IMR-90 (cell line): ENCODE data around the gene MALL. TPM values are rescaled to one million over a fixed set of nuclear protein-coding genes. Genes with fewer than 3 reads are reported as not detected.

Experiments used
- ATAC-seq: fragments of 200-7000 bp; cut with Tn5 transposase; 2 replicates; pipeline ENCODE4 v1.9.1; 2020; ENCODE audit warnings: low read depth, mild to moderate bottlenecking, moderate library complexity
- BruUV-seq: library from RNA; stranded (reverse); fragments of 400-500 nt; replicated peaks from 2 replicates; lab custom pipeline; 2021; lab: Mats Ljungman, UMichigan
- CTCF ChIA-PET: fragments of 300-600 bp; formaldehyde crosslinking; extraction: SDS; loops from one replicate; lab custom pipeline; 2021; ENCODE audit warnings: antibody characterized with exemption; lab: Yijun Ruan, JAX
- POLR2A ChIA-PET: fragments of 300-600 bp; sonication (Branson Sonifier 250); formaldehyde crosslinking; loops from one replicate; lab custom pipeline; 2022; ENCODE audit warnings: antibody characterized with exemption; ENCODE audit not compliant: unreplicated experiment; lab: Charles Lee
- DNase-seq: peaks from one replicate; pipeline ENCODE4 v3.0.0; 2013
- H2AFZ ChIP-seq: replicated peaks from 2 replicates; pipeline ENCODE3; 2013; ENCODE audit warnings: low read length, mild to moderate bottlenecking; ENCODE audit not compliant: poor library complexity
- H2AK5ac ChIP-seq: 2 replicates; pipeline ENCODE4 v1.6.1; 2013; ENCODE audit warnings: low read depth, low read length, inconsistent platforms
- H2AK9ac ChIP-seq: replicated peaks from 2 replicates; pipeline ENCODE3; 2013; ENCODE audit warnings: mild to moderate bottlenecking, low read depth, low read length, moderate library complexity; ENCODE audit not compliant: poor library complexity
- H2BK120ac ChIP-seq: 2 replicates; pipeline ENCODE4 v1.6.1; 2013; ENCODE audit warnings: low read depth, low read length, inconsistent platforms
- H2BK15ac ChIP-seq: 3 replicates; pipeline ENCODE4 v1.6.1; 2013; ENCODE audit warnings: low read depth, low read length, inconsistent platforms
- H2BK20ac ChIP-seq: 2 replicates; pipeline ENCODE4 v1.6.1; 2013; ENCODE audit warnings: low read depth, mild to moderate bottlenecking, inconsistent platforms, low read length, moderate library complexity
- H2BK5ac ChIP-seq: 2 replicates; pipeline ENCODE4 v1.6.1; 2013; ENCODE audit warnings: mild to moderate bottlenecking, low read depth, low read length, inconsistent platforms; ENCODE audit not compliant: poor library complexity, severe bottlenecking
- H3K14ac ChIP-seq: replicated peaks from 2 replicates; pipeline ENCODE4 v1.6.1; 2013; ENCODE audit warnings: low read depth, low read length, inconsistent platforms
- H3K18ac ChIP-seq: 2 replicates; pipeline ENCODE4 v1.6.1; 2013; ENCODE audit warnings: low read depth, low read length, control low read depth
- H3K23ac ChIP-seq: 2 replicates; pipeline ENCODE4 v1.6.1; 2013; ENCODE audit warnings: low read depth, low read length, inconsistent platforms
- H3K27ac ChIP-seq: 2 replicates; pipeline ENCODE4 v1.5.1; 2013; ENCODE audit warnings: mild to moderate bottlenecking, control low read depth, low read length; ENCODE audit not compliant: insufficient read depth
- H3K27me3 ChIP-seq: 2 replicates; pipeline ENCODE4 v1.6.1; 2013; ENCODE audit warnings: low read length; ENCODE audit not compliant: control insufficient read depth, insufficient read depth
- H3K36me3 ChIP-seq: 2 replicates; pipeline ENCODE4 v1.6.1; 2013; ENCODE audit warnings: low read length, mixed read lengths; ENCODE audit not compliant: control insufficient read depth, insufficient read depth
- H3K4ac ChIP-seq: 2 replicates; pipeline ENCODE4 v1.6.1; 2013; ENCODE audit warnings: low read depth, low read length, inconsistent platforms
- H3K4me1 ChIP-seq: 2 replicates; pipeline ENCODE4 v1.6.1; 2013; ENCODE audit warnings: low read length, mixed read lengths; ENCODE audit not compliant: control insufficient read depth, insufficient read depth
- H3K4me2 ChIP-seq: 2 replicates; pipeline ENCODE4 v1.6.1; 2013; ENCODE audit warnings: low read depth, mild to moderate bottlenecking, control low read depth, low read length, moderate library complexity
- H3K4me3 ChIP-seq: 2 replicates; pipeline ENCODE4 v1.5.1; 2013; ENCODE audit warnings: low read depth, mild to moderate bottlenecking, control low read depth, low read length, moderate library complexity; ENCODE audit not compliant: insufficient read depth
- H3K56ac ChIP-seq: 2 replicates; pipeline ENCODE4 v1.6.1; 2013; ENCODE audit warnings: low read length, inconsistent platforms; ENCODE audit not compliant: insufficient read depth; ENCODE audit errors: extremely low read depth
- H3K79me1 ChIP-seq, 2 experiments: 2 replicates each; pipeline ENCODE4 v1.6.1; 2013; ENCODE audit warnings: low read length in 2 of 2, inconsistent platforms in 1 of 2, low read depth in 1 of 2
- H3K9ac ChIP-seq: 2 replicates; pipeline ENCODE4 v1.6.1; 2013; ENCODE audit warnings: low read depth, low read length, control low read depth
- H3K9me1 ChIP-seq: 2 replicates; pipeline ENCODE4 v1.6.1; 2013; ENCODE audit warnings: low read length, inconsistent platforms; ENCODE audit not compliant: insufficient read depth
- H3K9me3 ChIP-seq: 2 replicates; pipeline ENCODE4 v1.6.1; 2013; ENCODE audit warnings: low read length; ENCODE audit not compliant: control insufficient read depth, insufficient read depth
- H4K20me1 ChIP-seq: 2 replicates; pipeline ENCODE4 v1.6.1; 2013; ENCODE audit warnings: low read length, inconsistent platforms; ENCODE audit not compliant: insufficient read depth
- H4K5ac ChIP-seq: 2 replicates; pipeline ENCODE4 v1.6.1; 2013; ENCODE audit warnings: mild to moderate bottlenecking, low read depth, low read length, control low read depth
- H4K8ac ChIP-seq, 2 experiments: 2 replicates each; pipeline ENCODE4 v1.6.1; 2013; ENCODE audit warnings: low read depth in 2 of 2, low read length in 2 of 2, control low read depth in 1 of 2, inconsistent platforms in 1 of 2
- H4K91ac ChIP-seq: 2 replicates; pipeline ENCODE4 v1.6.1; 2013; ENCODE audit warnings: low read depth, low read length, inconsistent platforms; ENCODE audit not compliant: insufficient read depth
- BHLHE40 ChIP-seq: fragments of 150-350 bp; IDR thresholded peaks from 2 replicates; pipeline ENCODE4 v1.6.1; 2016; ENCODE audit warnings: mild to moderate bottlenecking, low read depth, low read length
- FOS ChIP-seq: fragments of 150-350 bp; IDR thresholded peaks from 2 replicates; pipeline ENCODE4 v1.6.1; 2016; ENCODE audit warnings: low read depth, low read length
- MAFK ChIP-seq: IDR thresholded peaks from 2 replicates; pipeline ENCODE4 v1.6.1; 2012; ENCODE audit warnings: low read depth, low read length, improper control_type of control experiment
- MXI1 ChIP-seq: IDR thresholded peaks from 2 replicates; pipeline ENCODE4 v1.6.1; 2012; ENCODE audit warnings: low read depth, mild to moderate bottlenecking, low read length, moderate library complexity, borderline replicate concordance
- RAD21 ChIP-seq: IDR thresholded peaks from 2 replicates; pipeline ENCODE4 v1.6.1; 2012; ENCODE audit warnings: low read length, improper control_type of control experiment
- RCOR1 ChIP-seq: IDR thresholded peaks from 2 replicates; pipeline ENCODE4 v1.6.1; 2012; ENCODE audit warnings: mild to moderate bottlenecking, low read length, improper control_type of control experiment; ENCODE audit not compliant: insufficient replicate concordance
- WGBS, 2 experiments: methylation state at CpG; one replicate each; pipeline versions ENCODE4 v1.1.5 to v1.1.7; 2013; ENCODE audit warnings: missing lambda C conversion rate in 2 of 2; ENCODE audit not compliant: insufficient read length in 1 of 2; ENCODE audit errors: extremely low coverage in 2 of 2; 5-methylcytosine and 5-hydroxymethylcytosine counted together
- dilution Hi-C: fragments of 300-500 bp; cut with HindIII; formaldehyde crosslinking; loops from one replicate; pipeline ENCODE4 v1.14.3; 2018; ENCODE audit warnings: low sequenced_read_pairs; ENCODE audit not compliant: unreplicated experiment
- in situ Hi-C: fragments of 300-500 bp; cut with MboI; formaldehyde crosslinking; loops from 3 replicates; pipeline ENCODE4 v1.14.3; 2019; ENCODE audit warnings: low sequenced_read_pairs, inconsistent platforms, mixed read lengths
- intact Hi-C: fragments of 100-400 bp; cut with micrococcal nuclease; formaldehyde crosslinking; loops from 2 replicates; pipeline ENCODE4 v1.10.0; 2022
- polyA plus RNA-seq, 3 experiments: library from polyadenylated mRNA; depleted of rRNA; stranded (reverse); fragments of >200 nt; gene quantifications; 2 replicates each; pipeline ENCODE4 v1.2.3, GENCODE V29; 2012; ENCODE audit warnings: low replicate concordance in 1 of 3
- total RNA-seq: library from RNA; depleted of rRNA; stranded (reverse); fragments of >200 nt; gene quantifications from 2 replicates; pipeline ENCODE4 v1.2.3, GENCODE V29; 2012
- TF ChIP-seq, protein P1 (sequence below): conservative IDR thresholded peaks from 2 replicates; pipeline ENCODE4 v1.5.1; 2012; ENCODE audit warnings: mild to moderate bottlenecking, low read depth, low read length, improper control_type of control experiment

MALL gene
- total and polyA plus RNA-seq, 2 of the 4 experiments (the other 2 are of a cell fraction): 1.6 TPM

DNA sequence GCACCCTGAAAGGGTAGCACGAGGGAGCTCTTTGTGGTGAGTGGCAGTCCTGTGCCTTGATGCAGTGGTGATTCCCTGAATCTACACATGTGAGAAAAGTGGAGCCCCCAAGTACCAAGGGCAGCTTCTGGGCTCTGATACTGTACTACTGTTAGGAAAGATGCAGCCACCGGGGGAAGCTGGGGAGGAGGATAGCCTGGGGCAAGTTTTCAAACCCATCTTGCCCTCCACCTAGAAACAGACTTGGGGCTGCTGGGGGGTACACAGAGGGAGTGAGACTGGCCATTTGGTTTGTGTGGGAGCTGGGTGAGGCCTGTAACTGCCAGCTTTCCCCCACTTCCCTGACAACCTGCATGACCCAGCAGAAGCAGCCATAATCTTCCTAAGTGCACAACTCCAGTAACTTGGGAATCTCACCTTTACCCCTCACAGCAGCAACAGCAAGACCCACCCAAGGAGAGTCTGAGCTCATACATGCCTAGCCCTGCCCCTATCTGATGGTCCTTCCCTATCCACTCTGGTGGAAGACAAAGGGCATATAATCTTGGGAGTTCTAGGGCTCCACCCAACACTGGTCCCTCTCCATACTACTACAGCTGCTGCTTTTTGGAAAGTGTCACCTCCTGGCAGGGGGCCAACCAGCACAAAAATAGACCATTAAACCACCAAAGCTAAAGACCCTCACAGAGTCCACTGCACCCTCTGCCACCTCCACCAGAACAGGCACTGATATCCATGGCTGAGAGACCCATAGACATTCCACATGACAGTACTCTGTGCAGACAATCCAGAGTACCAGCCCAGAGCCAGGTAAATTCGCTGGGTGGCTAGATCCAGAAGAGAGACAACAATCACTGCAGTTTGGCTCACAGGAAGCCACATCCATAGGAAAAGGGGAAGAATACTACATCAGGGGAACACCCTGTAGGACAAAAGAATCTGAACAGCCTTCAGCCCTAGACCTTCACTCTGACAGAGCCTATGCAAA, 8.2 kb downstream of the MALL start:
- in situ Hi-C loops: no loop called here
- TF ChIP-seq RAD21 (no peak), FOS (no peak), MXI1 (no peak), RCOR1 (no peak), MAFK (no peak), BHLHE40 (no peak)
- TF ChIP-seq, protein P1, sequence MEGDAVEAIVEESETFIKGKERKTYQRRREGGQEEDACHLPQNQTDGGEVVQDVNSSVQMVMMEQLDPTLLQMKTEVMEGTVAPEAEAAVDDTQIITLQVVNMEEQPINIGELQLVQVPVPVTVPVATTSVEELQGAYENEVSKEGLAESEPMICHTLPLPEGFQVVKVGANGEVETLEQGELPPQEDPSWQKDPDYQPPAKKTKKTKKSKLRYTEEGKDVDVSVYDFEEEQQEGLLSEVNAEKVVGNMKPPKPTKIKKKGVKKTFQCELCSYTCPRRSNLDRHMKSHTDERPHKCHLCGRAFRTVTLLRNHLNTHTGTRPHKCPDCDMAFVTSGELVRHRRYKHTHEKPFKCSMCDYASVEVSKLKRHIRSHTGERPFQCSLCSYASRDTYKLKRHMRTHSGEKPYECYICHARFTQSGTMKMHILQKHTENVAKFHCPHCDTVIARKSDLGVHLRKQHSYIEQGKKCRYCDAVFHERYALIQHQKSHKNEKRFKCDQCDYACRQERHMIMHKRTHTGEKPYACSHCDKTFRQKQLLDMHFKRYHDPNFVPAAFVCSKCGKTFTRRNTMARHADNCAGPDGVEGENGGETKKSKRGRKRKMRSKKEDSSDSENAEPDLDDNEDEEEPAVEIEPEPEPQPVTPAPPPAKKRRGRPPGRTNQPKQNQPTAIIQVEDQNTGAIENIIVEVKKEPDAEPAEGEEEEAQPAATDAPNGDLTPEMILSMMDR: no peak
- H2AK9ac ChIP-seq: no peak overlapping the region
- 78% methylated on average over 1 of the region's 3 CpGs; no CpG with 5 or more reads in 1 of the 2 experiments for WGBS, 2 experiments
- H3K4ac ChIP-seq: peak overlapping the region; percentile 48
- H4K8ac ChIP-seq: peak overlapping the region in 1 of 2 experiments; percentile 2; a peak in 1 of 4 replicates
- no peak overlapping the region for H3K4me2 ChIP-seq
- H2BK20ac ChIP-seq: peak overlapping the region; percentile 69; the same call in 1 of the 2 replicates
- H3K9ac ChIP-seq: no peak overlapping the region; the same call in 1 of the 2 replicates
- no peaks in the 10 kb centered on the region for H3K9me3 ChIP-seq
- no peaks in the 10 kb centered on the region for H4K20me1 ChIP-seq
- peak overlapping the region; percentile 77 for H4K5ac ChIP-seq
- H3K27ac ChIP-seq: peak overlapping the region; percentile 50; the same call in 1 of the 2 replicates
- peak overlapping the region; percentile 47 for H2AFZ ChIP-seq
- H3K27me3 ChIP-seq: no peaks in the 10 kb centered on the region
- H3K56ac ChIP-seq: no peak overlapping the region
- peak overlapping the region; percentile 21 for H3K18ac ChIP-seq
- peaks cover 0 to 4% of the 10 kb centered on the region in 2 experiments; a peak in 1 of 4 replicates for H3K79me1 ChIP-seq
- H4K91ac ChIP-seq: no peak overlapping the region; the same call in 1 of the 2 replicates
- POLR2A ChIA-PET: interaction anchor here (0.6 kb wide), 1 partner anchor 1140 kb away, joined by 3 read pairs; no protein-coding TSS in a partner anchor
- H3K14ac ChIP-seq: peak overlapping the region; percentile 60; the same call in 1 of the 2 replicates
- peak overlapping the region; percentile 4 for H2BK120ac ChIP-seq
- DNase-seq: no peak
- BruUV-seq: no TSS peak
- dilution Hi-C loops: no loop called here
- H2BK15ac ChIP-seq: peak overlapping the region; percentile 36; the same call in 1 of the 3 replicates
- peaks cover 22% of the 10 kb centered on the region for H3K4me1 ChIP-seq
- peak overlapping the region; percentile 53 for H2BK5ac ChIP-seq
- peaks cover 26% of the 10 kb centered on the region for H3K9me1 ChIP-seq
- peak overlapping the region; percentile 67 for H2AK5ac ChIP-seq
- ATAC-seq: no peak
- no peaks in the 10 kb centered on the region for H3K36me3 ChIP-seq
- no peak overlapping the region for H3K23ac ChIP-seq
- no peak overlapping the region for H3K4me3 ChIP-seq
- CTCF ChIA-PET: interaction anchor here (1.2 to 2.2 kb wide), 2 partner anchors 9 kb away, joined by 5 to 7 read pairs; partner anchors contain the start of gene MALL
- intact Hi-C loops: no loop called here
